Astrocyte (in vitro differentiated cells and primary cell): Measurements from ENCODE around the gene OPCML. TPM values are rescaled to one million over a fixed set of nuclear protein-coding genes. Genes with fewer than 3 reads are reported as not detected.

Experiments
- DNase-seq: peaks from one replicate; pipeline ENCODE4 v3.0.0-alpha.2; 2010; ENCODE audit warnings: low read depth
- FAIRE-seq: peaks from 2 replicates; lab custom pipeline; 2011; peaks lifted over from hg19 to GRCh38; lab: Jason Lieb, UNC
- H2AFZ ChIP-seq: 2 replicates; pipeline ENCODE4 v1.6.0; 2012; ENCODE audit warnings: low read depth, low read length, inconsistent platforms
- H3K27ac ChIP-seq: 2 replicates; pipeline ENCODE4 v1.5.1; 2011; ENCODE audit warnings: low read depth, low read length, inconsistent platforms
- H3K27me3 ChIP-seq: 2 replicates; pipeline ENCODE4 v1.6.0; 2011; ENCODE audit warnings: low read length, inconsistent platforms; ENCODE audit not compliant: insufficient read depth
- H3K36me3 ChIP-seq: 2 replicates; pipeline ENCODE4 v1.5.1; 2011; ENCODE audit warnings: low read length, inconsistent platforms; ENCODE audit not compliant: insufficient read depth
- H3K4me1 ChIP-seq: 2 replicates; pipeline ENCODE4 v1.5.1; 2011; ENCODE audit warnings: low read length, inconsistent platforms; ENCODE audit not compliant: insufficient read depth
- H3K4me2 ChIP-seq: 2 replicates; pipeline ENCODE4 v1.6.0; 2012; ENCODE audit warnings: low read length, inconsistent platforms
- H3K4me3 ChIP-seq: 2 replicates; pipeline ENCODE4 v1.5.1; 2011; ENCODE audit warnings: low read depth, mild to moderate bottlenecking, low read length, inconsistent platforms; ENCODE audit not compliant: insufficient read depth
- H3K79me2 ChIP-seq: 2 replicates; pipeline ENCODE4 v1.6.0; 2012; ENCODE audit warnings: mild to moderate bottlenecking, low read length, inconsistent platforms; ENCODE audit not compliant: insufficient read depth
- H3K9ac ChIP-seq: 2 replicates; pipeline ENCODE4 v1.6.0; 2012; ENCODE audit warnings: mild to moderate bottlenecking, low read length, inconsistent platforms
- H3K9me3 ChIP-seq: 2 replicates; pipeline ENCODE4 v1.5.1; 2012; ENCODE audit warnings: low read depth, mild to moderate bottlenecking, low read length, inconsistent platforms; ENCODE audit not compliant: insufficient read depth
- H4K20me1 ChIP-seq: 2 replicates; pipeline ENCODE4 v1.6.0; 2012; ENCODE audit warnings: low read length, inconsistent platforms; ENCODE audit not compliant: insufficient read depth
- H3K27ac Mint-ChIP-seq: one replicate; pipeline ENCODE4 v1.8.0; 2021; ENCODE audit warnings: mild to moderate bottlenecking, mixed read lengths; ENCODE audit not compliant: unreplicated experiment
- H3K27me3 Mint-ChIP-seq: one replicate; pipeline ENCODE4 v1.8.0; 2021; ENCODE audit warnings: low read depth, mixed read lengths; ENCODE audit not compliant: unreplicated experiment
- H3K36me3 Mint-ChIP-seq: one replicate; pipeline ENCODE4 v1.8.0; 2021; ENCODE audit warnings: low read depth, mixed read lengths; ENCODE audit not compliant: unreplicated experiment
- H3K4me1 Mint-ChIP-seq: one replicate; pipeline ENCODE4 v1.8.0; 2021; ENCODE audit warnings: low read depth, mixed read lengths; ENCODE audit not compliant: unreplicated experiment
- H3K4me3 Mint-ChIP-seq: one replicate; pipeline ENCODE4 v1.8.0; 2021; ENCODE audit warnings: mild to moderate bottlenecking, moderate library complexity, mixed read lengths; ENCODE audit not compliant: unreplicated experiment
- H3K9me3 Mint-ChIP-seq: one replicate; pipeline ENCODE4 v1.8.0; 2021; ENCODE audit warnings: mild to moderate bottlenecking, mixed read lengths; ENCODE audit not compliant: unreplicated experiment
- EZH2 ChIP-seq: IDR thresholded peaks from 2 replicates; pipeline ENCODE4 v1.6.1; 2012; ENCODE audit warnings: mild to moderate bottlenecking, low read length, inconsistent platforms; ENCODE audit not compliant: insufficient read depth
- total RNA-seq: library from RNA; stranded (reverse); gene quantifications from 2 replicates; pipeline ENCODE4 v1.2.1, GENCODE V29; 2021
- TF ChIP-seq, protein P1 (sequence below): IDR thresholded peaks from 2 replicates; pipeline ENCODE4 v1.5.1; 2011; ENCODE audit warnings: low read depth, mild to moderate bottlenecking, inconsistent platforms, low read length, moderate library complexity; ENCODE audit not compliant: insufficient read depth

OPCML gene
- total RNA-seq, 1 donor from 2014 or later = 7.9 TPM

- peak overlapping the region; percentile 77 for H3K4me2 ChIP-seq
- no peaks in the 10 kb centered on the region for H3K9me3 ChIP-seq
- FAIRE-seq (no peak), DNase-seq (no peak)
- H3K27me3 Mint-ChIP-seq = peaks cover 55% of the 10 kb centered on the region
- peaks cover 9% of the 10 kb centered on the region for H3K4me1 ChIP-seq
- H3K4me3 ChIP-seq = peak overlapping the region; percentile 45
- peak overlapping the region; percentile 67 for H3K4me3 Mint-ChIP-seq
- H2AFZ ChIP-seq = peak overlapping the region; percentile 18
- no peaks in the 10 kb centered on the region for H3K36me3 ChIP-seq
- no peaks in the 10 kb centered on the region for H3K36me3 Mint-ChIP-seq
- peaks cover 26% of the 10 kb centered on the region for H3K27me3 ChIP-seq
- H3K9me3 Mint-ChIP-seq = no peaks in the 10 kb centered on the region
- no peaks in the 10 kb centered on the region for H3K79me2 ChIP-seq
- no peak overlapping the region for H3K9ac ChIP-seq
- no peaks in the 10 kb centered on the region for H4K20me1 ChIP-seq
- TF ChIP-seq EZH2 = no peak
- TF ChIP-seq, protein P1, sequence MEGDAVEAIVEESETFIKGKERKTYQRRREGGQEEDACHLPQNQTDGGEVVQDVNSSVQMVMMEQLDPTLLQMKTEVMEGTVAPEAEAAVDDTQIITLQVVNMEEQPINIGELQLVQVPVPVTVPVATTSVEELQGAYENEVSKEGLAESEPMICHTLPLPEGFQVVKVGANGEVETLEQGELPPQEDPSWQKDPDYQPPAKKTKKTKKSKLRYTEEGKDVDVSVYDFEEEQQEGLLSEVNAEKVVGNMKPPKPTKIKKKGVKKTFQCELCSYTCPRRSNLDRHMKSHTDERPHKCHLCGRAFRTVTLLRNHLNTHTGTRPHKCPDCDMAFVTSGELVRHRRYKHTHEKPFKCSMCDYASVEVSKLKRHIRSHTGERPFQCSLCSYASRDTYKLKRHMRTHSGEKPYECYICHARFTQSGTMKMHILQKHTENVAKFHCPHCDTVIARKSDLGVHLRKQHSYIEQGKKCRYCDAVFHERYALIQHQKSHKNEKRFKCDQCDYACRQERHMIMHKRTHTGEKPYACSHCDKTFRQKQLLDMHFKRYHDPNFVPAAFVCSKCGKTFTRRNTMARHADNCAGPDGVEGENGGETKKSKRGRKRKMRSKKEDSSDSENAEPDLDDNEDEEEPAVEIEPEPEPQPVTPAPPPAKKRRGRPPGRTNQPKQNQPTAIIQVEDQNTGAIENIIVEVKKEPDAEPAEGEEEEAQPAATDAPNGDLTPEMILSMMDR = no peak
- H3K4me1 Mint-ChIP-seq = peaks cover 1% of the 10 kb centered on the region
- no peak overlapping the region for H3K27ac Mint-ChIP-seq
- H3K27ac ChIP-seq = no peak overlapping the region
Measured at GRCh38 chr11:132993991-132994502, 538.3 kb downstream of the OPCML start.

DNA sequence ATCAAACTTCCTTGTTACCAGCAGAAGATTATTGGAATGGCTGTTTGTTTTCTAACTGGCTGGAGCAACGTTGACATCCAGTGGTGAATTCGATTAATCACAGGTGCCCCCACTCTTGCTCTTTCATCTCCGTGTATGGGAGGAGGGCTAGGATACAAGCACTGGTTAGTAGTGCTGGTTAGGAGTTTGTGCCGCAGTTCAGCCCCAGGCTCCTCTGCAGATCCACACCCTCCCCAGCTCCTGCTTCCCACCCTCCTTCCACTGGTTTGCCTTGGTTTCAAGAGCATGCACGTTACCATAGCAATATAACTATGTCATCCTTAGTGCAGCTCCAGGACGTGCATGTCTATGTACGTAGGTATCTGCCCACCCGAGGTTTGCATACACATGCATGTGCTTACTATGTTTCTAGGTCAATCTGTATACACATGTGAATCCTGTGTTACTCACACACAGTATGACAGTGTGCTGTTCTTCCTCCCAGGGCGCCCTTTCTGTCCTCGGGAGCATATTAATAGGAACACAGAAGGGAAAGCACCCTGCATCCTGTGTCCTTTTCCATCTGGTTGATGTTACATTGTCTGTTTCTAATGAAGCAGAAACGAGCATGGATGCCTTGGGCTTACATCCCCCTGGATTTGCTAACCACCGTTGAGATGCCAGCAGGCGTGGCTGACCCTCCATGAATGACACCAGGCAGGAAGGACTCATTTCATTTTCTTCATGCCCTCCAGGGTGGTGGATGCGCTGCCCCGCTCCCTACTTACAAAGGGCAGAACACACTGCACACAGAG lies 539.3 kb downstream of the OPCML start:
- peak; percentile 40 for DNase-seq
- no peak overlapping the region for H2AFZ ChIP-seq
- H3K4me3 ChIP-seq = no peak overlapping the region
- no peaks in the 10 kb centered on the region for H3K9me3 ChIP-seq
- H3K27me3 ChIP-seq = peaks cover 26% of the 10 kb centered on the region
- H3K9ac ChIP-seq = no peak overlapping the region
- no peaks in the 10 kb centered on the region for H3K79me2 ChIP-seq
- no peaks in the 10 kb centered on the region for H4K20me1 ChIP-seq
- Mint-ChIP-seq H3K27ac (no peak overlapping the region), H3K4me1 (peaks cover 9% of the 10 kb centered on the region), H3K4me3 (no peak overlapping the region), H3K9me3 (no peaks in the 10 kb centered on the region), H3K27me3 (peaks cover 52% of the 10 kb centered on the region), H3K36me3 (no peaks in the 10 kb centered on the region)
- H3K4me2 ChIP-seq = peak overlapping the region; percentile 77
- H3K4me1 ChIP-seq = peaks cover 9% of the 10 kb centered on the region
- no peak for FAIRE-seq
- TF ChIP-seq EZH2 = no peak
- TF ChIP-seq, protein P1 = peak; percentile 36
- H3K36me3 ChIP-seq = no peaks in the 10 kb centered on the region
- no peak overlapping the region for H3K27ac ChIP-seq

GRCh38 chr11:132988411-132988810 lies 543.9 kb downstream of the OPCML start:
- H2AFZ ChIP-seq = no peak overlapping the region
- TF ChIP-seq EZH2 = no peak
- TF ChIP-seq, protein P1 = no peak
- H3K4me1 ChIP-seq = peaks cover 4% of the 10 kb centered on the region
- H3K79me2 ChIP-seq = no peaks in the 10 kb centered on the region
- H3K27ac Mint-ChIP-seq = no peak overlapping the region
- H3K4me3 Mint-ChIP-seq = no peak overlapping the region
- H3K4me1 Mint-ChIP-seq = peaks cover 12% of the 10 kb centered on the region
- no peaks in the 10 kb centered on the region for H3K36me3 ChIP-seq
- no peak overlapping the region for H3K4me3 ChIP-seq
- peaks cover 8% of the 10 kb centered on the region for H3K27me3 ChIP-seq
- peaks cover 11% of the 10 kb centered on the region for H3K27me3 Mint-ChIP-seq
- H3K9me3 Mint-ChIP-seq = no peaks in the 10 kb centered on the region
- no peak overlapping the region for H3K4me2 ChIP-seq
- FAIRE-seq (no peak), DNase-seq (no peak)
- H3K27ac ChIP-seq = no peak overlapping the region
- H3K9ac ChIP-seq = no peak overlapping the region
- H3K36me3 Mint-ChIP-seq = no peaks in the 10 kb centered on the region
- no peaks in the 10 kb centered on the region for H3K9me3 ChIP-seq
- H4K20me1 ChIP-seq = no peaks in the 10 kb centered on the region
